ENCODE results near the gene ZNF205. TPM values are rescaled to one million over a fixed set of nuclear protein-coding genes. Genes with fewer than 3 reads are reported as not detected.

Gene ZNF205
- total and polyA plus RNA-seq, 2 of the 13 experiments (the other 11 are each of a cell fraction or from before 2014, with no cell fraction given), result 5.8 to 10.2 TPM

DNA sequence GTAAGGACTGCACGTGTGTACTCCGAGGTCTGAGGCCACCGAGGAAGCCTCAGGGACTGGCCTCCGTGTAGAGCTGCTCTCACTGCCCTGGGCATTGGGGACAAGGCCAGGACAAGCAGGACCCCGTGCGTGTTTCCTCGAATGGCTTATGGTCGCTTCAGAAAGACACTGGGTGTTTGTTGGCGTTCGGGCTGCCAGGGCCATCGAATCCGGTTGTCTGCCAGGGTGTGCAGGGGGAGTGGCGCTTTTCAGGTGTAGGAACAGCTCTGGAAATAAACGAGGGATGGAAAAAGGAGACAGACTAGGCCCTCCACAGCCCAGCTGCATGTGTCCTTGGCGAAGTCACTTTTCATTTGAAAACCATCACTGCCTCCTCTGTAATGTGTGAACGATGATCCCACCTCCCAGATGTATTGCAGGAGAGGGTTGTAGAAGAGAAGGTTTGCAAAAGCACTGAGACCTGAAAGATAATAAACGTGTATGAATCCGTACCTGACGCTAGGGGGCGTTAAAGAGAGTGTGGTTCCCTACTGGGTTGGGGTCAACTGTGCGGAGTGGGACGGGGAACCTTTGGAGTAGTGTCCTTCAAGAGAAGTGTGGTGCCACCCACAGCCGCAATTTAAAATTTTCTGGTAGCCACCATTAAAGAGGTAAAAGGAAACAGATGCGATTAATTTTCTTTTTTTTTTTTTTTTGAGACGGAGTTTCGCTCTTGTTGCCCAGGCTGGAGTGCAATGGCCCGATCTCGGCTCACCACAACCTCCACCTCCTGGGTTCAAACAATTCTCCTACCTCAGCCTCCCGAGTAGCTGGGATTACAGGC, 11.2 kb upstream of the ZNF205 start (continued):
- TF ChIP-seq ZNF704 (CRISPR knock-in tag; IDR thresholded peaks at IDR 0.05; ENCODE audit: borderline replicate concordance) (no peak), ZNF781 (CRISPR knock-in tag; IDR thresholded peaks at IDR 0.05; ENCODE audit: borderline replicate concordance, not compliant biosample characterization) (no peak), HMGXB4 (CRISPR knock-in tag; IDR thresholded peaks at IDR 0.05; ENCODE audit: borderline replicate concordance in 1 of 2, low read depth in 1 of 2) (peak; percentile 29 to 55; a peak in 2 of 4 replicates), ZBTB10 (CRISPR knock-in tag; IDR thresholded peaks at IDR 0.05; ENCODE audit: borderline replicate concordance) (no peak), THRA (CRISPR knock-in tag; IDR thresholded peaks at IDR 0.05; ENCODE audit: borderline replicate concordance) (no peak), TBX3 (IDR thresholded peaks at IDR 0.05; ENCODE audit: borderline replicate concordance) (no peak), STAG1 (CRISPR knock-in tag; IDR thresholded peaks at IDR 0.05) (peak; percentile 30), SKI (IDR thresholded peaks at IDR 0.05; ENCODE audit: partially characterized antibody) (no peak), ZKSCAN5 (CRISPR knock-in tag; IDR thresholded peaks at IDR 0.05) (no peak), AGO2 (optimal IDR thresholded peaks at IDR 0.05; ENCODE audit: low read depth, low read length) (no peak), ZNF326 (CRISPR knock-in tag; IDR thresholded peaks at IDR 0.05; ENCODE audit: borderline replicate concordance) (no peak), MAZ (IDR thresholded peaks at IDR 0.05; ENCODE audit: borderline replicate concordance, low read depth, low read length) (no peak), MAZ (CRISPR knock-in tag; IDR thresholded peaks at IDR 0.05; ENCODE audit: low read depth) (0 out of 2 replicates have a peak, but pooled peaks have one; percentile 24)

Data from HepG2 (cell line).